Spleen (tissue), 7 donors: Measurements from ENCODE around the gene AKT1.

ENCODE experiments used
- CTCF ChIP-seq, 11 experiments: fragments of 200-600 bp in 7 of 11; fragments of 450-650 bp in 4 of 11; sonication (generic) in 4 of 11; IDR thresholded peaks in 8 of 11; conservative IDR thresholded peaks in 3 of 11; 1 replicate in 7 of 11; 2 replicates in 4 of 11; pipeline versions ENCODE4 v1.4.0 to v1.8.0; 2016 to 2021; ENCODE audit warnings: antibody characterized with exemption in 11 of 11, inconsistent platforms in 4 of 11, mild to moderate bottlenecking in 1 of 11
- POLR2A ChIP-seq, 3 donors: fragments of 450-650 bp; IDR thresholded peaks; one replicate each; pipeline ENCODE4 v1.5.1; 2017; ENCODE audit warnings: antibody characterized with exemption in 3 of 3, mild to moderate bottlenecking in 1 of 3
- donor health status: DM: no; HTN: no; CAD: no; lungs with moderate emphysema.
- donor health status: DM: no; HTN: no; CAD: no.
- donor health status: DM: no; HTN: no; CAD: no.

- TF ChIP-seq CTCF (IDR thresholded peaks at IDR 0.05 in 8 of 11, conservative IDR thresholded peaks at IDR 0.05 in 3 of 11) (no peak), POLR2A (IDR thresholded peaks at IDR 0.05) (no peak)
These were observed 65.7 kb downstream of the AKT1 start for GRCh38 chr14:104729835-104730181.
